Measurements from ENCODE around the gene MOB3C. TPM values are rescaled to one million over a fixed set of nuclear protein-coding genes. Genes with fewer than 3 reads are reported as not detected.

MOB3C gene
- total RNA-seq, 1 donor from 2014 or later: 11.5 TPM

DNA sequence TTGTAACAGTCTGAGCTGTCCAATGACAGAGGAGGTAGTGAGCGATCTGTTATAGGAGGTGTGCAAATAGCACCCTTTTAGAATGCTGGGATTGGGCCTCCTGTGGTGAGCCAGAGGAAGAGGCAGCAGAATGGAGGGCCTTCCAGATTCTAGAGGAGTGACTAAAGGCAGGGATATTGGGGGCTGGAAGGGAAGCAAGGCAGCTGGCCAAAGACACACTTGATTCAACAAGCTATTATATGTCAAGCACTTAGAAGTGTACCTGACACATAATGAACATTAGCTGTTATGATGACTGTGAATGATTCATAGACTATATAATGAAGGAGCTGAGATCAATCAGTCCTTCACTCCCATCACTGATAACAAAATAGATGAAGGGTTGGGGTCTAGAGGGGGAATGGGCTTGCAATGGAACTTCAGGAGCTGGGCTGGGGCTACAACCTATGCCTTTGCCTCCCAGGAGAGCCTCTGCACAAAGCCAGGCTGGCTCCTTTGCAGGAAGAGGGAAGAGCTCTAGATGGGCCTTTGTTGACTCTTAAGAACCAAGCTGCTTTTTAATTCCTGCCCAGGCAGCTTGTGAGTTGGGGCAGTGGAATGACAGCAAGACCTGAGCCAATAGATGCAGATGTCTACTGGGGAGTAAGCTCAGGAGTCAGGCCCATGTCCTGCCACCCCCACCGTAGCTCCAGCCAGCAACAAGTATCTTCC, 10.2 kb downstream of the MOB3C start:
- peak; percentile 48 for DNase-seq (ENCODE audit: low read depth)

DNA sequence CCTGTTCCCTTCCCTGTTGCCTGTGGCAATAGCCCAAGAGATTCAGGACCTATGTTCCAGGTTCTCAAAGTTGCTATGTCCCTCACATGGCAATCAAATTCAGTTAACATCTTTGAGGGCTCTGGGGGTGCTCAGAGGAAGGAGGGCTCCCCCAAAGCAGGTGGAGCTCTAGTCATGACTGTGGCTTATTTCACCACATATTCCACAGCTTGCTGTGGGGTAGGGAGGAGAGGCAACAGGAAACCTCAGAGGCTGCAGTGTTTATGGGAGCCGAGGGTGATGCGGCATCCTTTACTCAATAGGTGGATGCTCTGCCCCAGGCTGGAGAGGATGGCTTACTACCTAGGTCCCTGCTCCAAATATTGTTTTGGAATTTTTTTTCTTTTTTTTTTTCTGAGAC, 11.4 kb downstream of the MOB3C start:
- no peak for DNase-seq (ENCODE audit: low read depth)

DNA sequence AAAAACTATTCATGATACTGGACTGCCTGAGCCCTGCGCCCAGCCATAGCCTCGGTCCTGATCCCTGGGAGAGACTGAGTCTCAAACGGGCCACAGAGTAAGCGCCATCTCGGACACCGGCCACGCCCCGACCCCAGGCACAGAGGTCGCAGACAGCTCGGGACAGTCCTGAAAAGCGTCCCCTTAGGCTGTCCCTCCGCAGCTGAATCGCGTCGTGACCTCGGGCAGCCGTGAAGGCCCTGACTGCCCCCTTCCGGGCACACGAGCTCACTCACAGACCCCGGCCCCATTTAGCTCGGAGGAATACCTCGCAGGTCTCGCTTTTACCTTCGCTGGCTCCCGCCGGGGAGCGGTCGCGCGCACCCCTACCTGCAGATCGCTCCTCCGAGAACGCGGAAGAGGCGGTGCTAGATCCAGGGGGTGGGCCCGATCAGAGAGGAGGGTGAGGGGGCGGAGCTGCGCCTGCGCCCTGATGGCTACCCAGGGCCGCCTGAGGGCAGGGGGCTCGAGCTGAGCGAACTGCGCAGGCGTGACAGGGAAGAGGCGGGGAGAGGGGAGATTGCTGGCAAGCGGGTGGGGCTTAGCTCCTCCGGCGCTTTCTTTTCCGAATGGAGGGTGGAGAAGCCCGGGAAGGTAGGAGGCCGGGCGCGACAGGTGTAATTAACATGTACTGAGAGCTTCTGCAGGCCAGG, 12.6 kb downstream of the MOB3C start, which contains the start of gene MKNK1:
MKNK1 (minus strand) TSS at position 411 of the 692 bp plus-strand sequence. CDS start 20,941 bp downstream, outside the sequence.
- peak; percentile 82 for DNase-seq (ENCODE audit: low read depth)

DNA sequence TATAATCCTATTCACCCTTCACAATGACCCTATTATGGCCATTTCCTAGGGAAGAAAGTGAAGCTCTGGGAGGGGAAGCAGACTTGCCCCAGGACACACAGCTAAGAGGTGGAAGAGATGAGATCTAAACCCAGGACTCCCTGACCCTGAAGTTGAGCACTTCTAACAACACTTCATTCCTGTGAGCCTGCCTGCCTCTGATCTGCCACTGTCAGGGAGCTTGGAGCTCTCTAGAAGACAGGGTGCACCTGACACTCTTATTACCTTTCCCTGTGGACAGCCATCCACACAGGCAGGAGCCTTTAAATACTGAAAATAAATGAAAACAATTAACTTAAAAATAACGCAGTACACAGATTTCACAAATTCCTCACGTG, 13.1 kb downstream of the MOB3C start:
- DNase-seq (ENCODE audit: low read depth): peak; percentile 7

DNA sequence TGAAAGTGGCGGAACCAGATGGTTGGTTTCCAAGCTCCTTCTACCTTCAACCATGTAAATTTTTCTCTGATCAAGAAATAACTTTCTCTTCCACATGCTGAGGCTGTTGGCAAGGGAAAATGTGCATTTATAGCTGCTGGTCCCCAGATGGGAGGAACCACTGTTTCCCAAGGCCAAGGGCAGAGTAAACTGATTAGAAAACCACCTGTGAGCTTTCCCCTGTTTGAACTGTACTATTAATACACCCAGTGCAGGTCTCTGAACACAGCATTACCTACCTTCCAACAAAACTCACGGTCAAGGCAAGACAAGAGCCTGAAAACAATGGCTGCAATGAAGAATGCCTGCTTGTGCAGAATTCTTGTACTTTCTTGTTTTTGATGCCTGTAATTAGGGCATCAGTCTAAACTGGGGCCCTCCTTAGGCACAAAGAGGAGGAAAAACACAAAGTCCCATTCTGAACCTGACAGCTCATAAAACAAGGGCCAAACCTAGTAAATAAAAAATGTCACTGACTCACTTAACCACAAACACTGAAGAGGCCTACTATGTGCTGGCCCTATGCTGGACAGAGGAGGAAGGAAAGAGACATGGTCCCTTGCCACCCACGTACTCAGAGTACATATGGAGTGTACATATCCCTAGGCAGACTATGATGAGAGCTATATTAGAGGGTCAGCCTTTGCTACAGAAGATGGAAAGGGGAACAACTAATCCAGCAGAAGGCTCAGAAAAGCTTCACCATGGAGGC, 15.2 kb downstream of the MOB3C start:
- no peak for DNase-seq (ENCODE audit: low read depth)

DNA sequence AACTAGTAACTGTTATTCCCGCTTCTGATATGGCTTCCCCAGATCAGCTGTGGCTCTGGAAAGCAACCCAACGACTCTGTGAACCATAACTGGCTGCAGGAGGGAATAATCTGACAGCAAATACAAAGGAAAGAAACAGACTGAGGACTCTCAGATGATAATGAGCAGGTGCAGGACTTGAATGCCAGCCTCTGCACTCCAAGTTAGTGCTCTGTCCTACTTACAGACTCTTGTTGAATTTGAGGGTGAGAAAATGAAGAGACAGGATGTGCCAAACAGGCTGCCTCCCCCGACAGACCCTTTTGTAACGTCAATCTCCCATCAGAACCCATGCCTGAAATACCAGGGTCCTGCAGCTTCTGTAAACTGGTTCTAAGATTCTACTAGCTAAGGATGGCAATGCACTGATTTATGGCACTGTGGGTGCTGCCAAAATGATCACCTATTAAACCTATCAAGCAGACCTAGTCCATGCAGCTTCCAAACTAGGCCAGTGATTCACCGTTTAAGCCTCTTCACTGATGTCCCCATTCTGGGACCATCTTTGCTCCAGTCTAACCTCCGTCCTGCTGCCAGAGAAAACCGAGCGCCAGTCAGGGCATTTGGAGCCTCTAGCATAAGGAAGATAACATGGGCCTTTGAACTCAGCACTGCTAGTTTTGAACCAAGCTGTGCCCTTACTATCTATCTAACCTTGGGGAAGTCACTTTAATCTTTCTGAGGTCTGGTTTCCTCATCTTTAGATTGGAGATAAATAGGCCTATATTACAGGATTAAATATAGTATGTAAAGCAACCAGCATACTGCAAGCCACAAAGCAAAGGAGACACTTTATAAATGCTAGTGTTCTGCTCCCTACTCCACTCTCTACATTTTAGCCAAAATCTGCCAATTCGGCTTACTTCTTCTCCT, 17.3 kb downstream of the MOB3C start:
- DNase-seq (ENCODE audit: low read depth): no peak

DNA sequence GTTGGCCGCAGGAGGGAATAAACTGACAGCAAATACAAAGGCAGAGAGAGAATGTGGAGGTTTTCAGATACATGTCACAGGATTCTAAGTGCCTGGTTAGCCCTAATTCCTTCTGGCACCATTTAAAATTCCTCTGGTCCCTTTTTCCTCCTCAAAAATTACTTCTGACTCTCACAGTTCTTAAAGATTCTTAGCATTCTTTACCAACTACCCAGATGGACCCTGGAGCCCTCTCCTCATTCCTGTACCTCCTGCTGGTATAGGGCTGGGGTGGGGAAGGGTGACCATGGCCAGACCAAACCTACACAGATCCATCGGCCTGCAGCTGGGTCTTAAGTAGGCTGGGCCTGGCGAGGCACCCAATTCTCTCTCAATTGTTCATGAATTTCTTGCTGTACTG, 19.8 kb downstream of the MOB3C start:
- no peak for DNase-seq (ENCODE audit: low read depth)

DNA sequence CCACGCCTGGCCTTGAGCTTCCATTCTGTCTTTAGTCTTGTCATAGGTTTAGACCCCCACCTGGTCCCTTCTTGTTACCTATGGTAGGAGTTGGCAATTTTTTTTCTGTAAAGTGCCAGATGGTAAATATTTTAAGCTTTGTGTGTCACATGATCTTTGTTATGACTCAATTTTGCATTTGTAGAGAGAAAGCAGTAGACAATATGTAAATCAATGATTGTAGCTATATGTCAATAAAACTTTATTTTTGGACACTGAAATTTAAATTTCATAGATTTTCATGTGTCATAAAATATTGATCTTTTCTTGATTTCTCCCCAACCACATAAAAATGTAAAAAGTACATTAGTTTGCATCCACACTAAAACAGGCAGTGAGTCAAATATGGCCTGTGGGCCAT, 20.6 kb downstream of the MOB3C start:
- no peak for DNase-seq (ENCODE audit: low read depth)

DNA sequence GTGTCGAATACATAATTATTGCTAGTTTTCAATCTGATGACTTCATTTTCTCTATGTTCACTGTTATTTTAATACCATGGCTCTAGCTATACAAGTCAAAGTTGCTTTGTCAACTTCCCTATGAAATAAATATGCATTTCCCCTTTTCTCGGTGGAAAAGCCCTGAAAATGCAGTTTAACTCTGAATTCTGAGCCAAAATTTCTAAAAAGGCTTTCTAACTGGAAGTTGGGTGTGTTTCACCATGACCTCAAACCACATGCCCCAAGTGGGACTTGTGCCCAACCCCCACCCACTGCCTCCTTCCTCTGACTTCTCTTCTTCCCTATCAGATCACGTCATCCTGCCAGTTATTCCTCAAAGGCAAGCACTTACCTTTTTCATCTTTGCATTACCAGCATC, 21.5 kb downstream of the MOB3C start:
- no peak for DNase-seq (ENCODE audit: low read depth)

DNA sequence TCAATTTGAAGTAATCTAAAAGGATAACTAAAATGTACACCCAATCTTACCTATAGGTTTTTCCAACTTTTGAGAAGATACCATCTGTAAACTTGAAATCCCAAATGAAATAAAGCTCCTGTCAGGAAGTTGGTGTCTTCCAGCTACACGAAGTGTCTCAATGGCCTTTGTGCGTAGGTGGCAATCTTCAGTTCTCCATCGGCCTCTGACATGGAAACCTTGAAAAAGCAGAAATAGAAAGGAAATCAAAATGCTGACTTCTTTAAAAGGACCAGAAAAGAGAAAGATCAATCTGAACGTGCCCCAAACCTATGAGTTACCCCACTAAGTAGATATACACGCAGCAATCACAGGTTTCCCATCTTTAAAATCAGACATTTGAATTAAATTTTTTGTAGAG, 22.5 kb downstream of the MOB3C start:
- no peak for DNase-seq (ENCODE audit: low read depth)

DNA sequence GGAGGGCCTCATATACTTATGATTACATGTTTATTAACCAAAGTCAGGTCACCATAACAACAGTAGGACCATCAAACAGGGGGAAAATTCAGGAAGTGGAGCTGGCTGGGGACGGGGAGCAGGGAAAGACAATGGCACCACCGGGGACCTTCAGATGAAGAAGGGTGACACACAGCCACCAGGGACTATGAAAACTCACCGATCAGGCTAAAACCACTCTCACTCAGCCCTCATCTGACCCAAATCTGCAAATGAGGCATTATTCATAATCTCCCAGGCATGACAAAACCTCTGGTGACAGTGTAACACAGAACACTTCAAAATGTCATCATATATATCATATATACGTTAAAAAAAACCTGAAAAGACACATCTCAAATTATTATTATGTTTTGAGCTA, 23.8 kb downstream of the MOB3C start:
- DNase-seq (ENCODE audit: low read depth): no peak

DNA sequence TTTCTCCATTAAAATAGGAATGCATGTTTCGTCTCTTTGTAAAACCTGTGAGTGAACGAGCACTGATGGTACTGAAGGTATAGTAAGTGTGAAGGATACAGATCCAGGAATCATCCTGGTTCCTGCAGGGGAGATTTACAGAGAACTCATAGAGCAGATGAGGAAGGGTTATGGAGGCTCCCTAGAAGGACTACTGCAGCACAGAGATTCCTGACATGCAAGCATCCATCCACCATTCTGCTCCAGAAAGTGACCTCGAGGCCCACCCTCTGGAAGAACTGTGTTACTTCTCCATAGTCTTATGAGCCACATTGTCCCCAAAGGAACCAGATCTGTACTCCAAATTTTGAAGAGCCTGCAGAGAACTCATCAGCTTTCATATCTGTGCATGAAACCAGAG, 27.1 kb downstream of the MOB3C start:
- DNase-seq (ENCODE audit: low read depth): no peak

DNA sequence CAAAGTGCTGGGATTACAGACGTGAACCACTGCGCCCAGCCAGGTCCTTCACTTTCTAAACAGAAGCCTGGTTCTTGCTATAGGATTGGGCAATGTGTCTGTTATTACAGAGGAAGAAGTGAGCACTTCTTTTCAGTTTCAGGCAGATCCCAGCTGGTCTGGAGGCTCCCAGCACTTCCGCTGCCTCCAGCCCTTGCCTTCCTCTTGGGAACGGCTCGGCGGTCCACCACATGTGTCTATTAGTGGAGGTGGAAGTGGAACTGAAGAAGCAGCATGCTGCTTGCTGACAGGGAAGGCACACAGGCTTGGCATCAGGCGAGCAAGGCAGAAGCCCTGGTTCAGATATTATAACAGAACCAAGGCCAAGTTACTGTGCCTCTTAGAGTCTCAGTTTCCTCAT, 29.5 kb downstream of the MOB3C start:
- no peak for DNase-seq (ENCODE audit: low read depth)

DNA sequence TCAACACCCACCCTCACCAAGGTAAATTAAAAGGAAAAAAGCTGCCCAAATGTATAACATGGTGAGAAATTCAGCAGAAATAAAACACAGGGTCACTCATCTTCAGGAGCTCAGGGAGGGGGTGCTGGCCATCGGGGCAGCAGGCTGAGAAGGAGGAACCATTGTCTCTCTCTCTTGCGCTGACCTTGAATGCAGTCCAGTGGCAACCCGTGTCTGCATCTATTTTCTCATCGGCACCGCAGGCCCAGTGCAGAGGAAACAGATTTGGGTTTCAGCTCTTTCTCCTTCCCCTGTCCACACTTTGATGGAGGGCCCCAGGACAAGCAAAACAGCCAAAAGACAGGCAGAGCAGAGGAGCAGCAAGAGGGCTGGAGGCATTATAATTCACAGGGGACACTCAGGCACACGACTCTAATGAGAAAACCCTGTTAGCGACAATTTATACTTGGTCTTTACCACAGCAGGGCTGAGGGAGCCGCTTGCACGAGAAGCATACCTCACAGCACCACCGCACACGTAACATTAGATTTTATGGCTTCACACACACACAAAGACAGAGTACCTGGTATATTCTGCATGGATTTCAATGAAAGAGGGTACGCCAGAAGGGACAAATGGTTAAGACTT, 31.2 kb downstream of the MOB3C start:
- no peak for DNase-seq (ENCODE audit: low read depth)

DNA sequence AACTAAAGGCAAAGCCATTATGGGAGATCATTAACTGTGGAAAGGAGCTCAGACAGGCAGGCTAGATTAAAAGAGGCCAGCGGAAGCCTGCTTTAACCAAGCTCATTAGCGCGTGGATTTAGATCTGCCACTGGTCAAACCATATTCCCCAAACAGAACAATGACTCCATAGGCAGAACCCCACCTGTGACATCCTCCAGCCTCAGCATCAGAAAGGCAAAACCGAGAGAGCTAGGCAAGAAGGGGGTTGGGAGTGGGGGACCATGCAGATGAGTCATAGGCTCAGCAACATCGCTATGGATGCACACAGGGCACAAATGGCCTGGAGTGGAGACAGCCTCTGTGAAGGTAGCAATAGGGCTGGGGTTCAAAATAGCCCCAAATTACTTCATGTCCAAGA, 33.1 kb downstream of the MOB3C start:
- no peak for DNase-seq (ENCODE audit: low read depth)

DNA sequence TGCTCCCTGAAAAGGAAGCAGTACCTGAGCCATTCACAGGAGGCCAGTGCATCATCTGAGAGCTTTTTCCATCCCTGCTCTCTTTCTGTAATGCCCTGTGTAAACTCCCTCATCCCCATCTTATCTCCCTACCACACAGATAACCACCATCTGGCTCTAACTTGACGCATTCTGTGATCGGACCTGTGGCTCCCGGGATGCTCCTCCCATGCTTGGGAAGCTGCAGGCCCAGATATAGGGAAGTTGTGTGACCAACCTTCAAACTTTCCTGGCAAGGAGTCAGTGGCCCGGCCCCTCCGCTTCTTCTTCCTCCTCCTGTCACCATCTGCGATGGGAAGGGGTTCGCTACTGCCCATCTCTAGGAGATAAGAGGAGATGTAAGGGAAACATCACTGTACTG, 33.6 kb downstream of the MOB3C start:
- DNase-seq (ENCODE audit: low read depth): no peak

DNA sequence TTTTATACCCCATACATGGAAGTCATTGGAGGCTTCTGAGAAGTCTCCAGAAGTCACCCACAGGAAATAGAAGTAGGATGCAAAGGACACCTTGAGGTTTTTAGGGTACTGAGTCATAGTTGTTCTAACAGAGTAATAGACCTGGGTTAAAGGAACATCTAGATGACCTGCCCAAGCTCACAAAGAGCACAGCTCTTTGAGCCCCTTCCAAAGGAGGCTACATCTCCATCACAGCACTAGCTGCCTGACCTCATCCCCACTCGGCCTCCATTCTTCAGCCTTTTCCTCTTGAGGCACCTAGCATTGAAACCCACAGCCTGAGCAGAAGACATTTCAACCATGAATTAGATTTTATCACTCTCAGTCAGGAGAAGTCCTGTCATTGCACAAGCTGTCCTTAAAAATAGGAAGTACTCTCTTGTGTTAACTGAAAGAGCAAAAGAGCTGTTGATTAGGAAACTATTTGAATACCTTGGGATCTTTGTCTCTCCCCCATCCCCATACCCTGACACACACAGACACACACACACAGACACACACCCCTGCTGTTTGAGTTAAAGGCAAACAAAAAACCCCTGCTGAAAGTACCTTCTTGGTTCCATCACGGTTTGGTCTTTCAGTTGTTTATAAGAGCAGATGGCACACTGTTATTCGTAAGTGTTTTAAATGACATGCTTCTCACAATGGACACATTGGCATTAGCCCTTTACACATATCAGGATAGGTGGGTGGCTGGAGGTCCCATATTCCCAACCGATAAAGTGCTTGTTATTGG, 34.7 kb downstream of the MOB3C start:
- DNase-seq (ENCODE audit: low read depth): no peak

DNA sequence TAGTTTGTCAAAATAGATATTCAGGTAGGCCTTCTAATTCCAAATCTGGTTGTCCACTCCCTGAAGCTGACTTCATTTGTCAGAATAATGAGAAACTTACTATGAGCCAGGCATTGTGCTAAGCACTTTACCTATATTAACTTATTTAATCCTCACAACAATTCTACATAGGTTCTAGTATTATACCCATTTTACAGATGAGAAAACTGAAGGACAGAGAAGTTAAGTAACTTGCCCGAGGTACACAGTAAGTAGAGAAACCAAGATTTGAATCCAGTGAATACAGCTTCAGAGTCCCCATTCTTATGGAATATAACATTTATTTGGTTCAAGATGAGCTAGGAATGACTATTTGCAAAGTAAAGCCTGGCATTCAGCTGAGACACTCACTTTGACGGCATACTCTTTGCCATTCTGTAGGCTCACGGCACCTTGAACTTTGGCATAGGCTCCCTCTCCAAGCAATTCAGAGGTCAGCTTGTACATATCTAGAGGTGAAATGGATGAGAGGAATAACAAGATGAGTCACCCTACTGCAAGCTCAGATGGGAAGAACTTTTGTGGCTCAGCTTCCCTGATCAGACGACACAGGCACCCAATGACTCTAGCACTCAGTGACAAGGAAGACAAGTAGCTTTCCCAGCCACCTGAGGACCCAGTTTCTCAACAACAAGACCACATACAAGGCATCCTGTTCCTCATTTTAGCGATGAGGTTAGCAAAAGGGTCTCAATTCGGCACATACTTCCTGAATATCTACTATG, 36.3 kb downstream of the MOB3C start:
- peak; percentile 9 for DNase-seq (ENCODE audit: low read depth)

DNA sequence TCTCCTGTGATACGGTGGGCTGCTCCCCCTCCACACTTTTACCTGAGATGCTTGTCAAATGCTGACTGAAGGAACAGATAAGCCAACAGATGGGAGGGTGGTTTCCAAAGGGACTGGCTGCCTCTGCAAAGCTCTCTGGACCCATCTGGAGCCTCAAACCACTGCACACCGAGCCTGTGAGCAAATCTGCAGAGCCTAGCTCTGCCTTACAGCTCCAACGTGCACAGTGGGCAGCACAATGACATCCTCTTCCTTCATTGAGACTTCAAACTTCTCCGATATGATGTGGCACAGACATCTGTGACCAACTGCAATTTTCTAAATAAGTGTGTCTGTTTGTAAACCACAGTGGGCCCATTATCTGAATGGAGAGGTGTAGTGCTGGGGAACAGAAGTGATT, 38.9 kb downstream of the MOB3C start:
- DNase-seq (ENCODE audit: low read depth): no peak

DNA sequence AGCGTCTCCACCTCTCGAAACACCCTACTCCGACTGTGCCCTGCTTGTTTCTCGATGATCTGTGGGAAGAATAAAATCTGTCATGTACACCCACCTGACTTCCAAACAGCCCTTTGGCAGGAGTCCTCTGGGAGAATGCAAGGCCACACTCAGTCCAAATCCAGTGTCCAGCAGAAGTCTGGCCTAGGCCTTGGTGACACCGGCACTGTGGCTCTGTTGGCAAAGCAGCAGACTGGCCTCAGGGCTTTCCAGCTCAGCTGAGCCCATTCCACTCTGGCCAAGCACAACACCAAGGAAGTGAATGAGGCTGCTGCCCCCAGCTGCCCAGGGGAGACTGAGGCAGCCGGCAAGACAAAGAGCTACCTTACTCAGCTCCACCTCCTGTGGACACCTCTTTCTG, 40.0 kb downstream of the MOB3C start:
- DNase-seq (ENCODE audit: low read depth): no peak
